Breast epithelium (tissue), 4 donors: ENCODE data around the gene MRPL55. TPM values are rescaled to one million over a fixed set of nuclear protein-coding genes. Genes with fewer than 3 reads are reported as not detected.

ENCODE experiments used
- DNase-seq, 2 donors: peaks; one replicate each; pipeline ENCODE4 v3.0.0-alpha.2; 2019; ENCODE audit warnings: low spot score in 2 of 2
- H3K27ac ChIP-seq, 2 donors: fragments of 200-600 bp; sonication (generic) in 1 of 2; one replicate each; pipeline ENCODE4 v1.5.1; 2016 to 2019; ENCODE audit warnings: mild to moderate bottlenecking in 1 of 2
- H3K27me3 ChIP-seq, 2 donors: fragments of 200-600 bp; sonication (generic) in 1 of 2; one replicate each; pipeline versions ENCODE4 v1.5.1 to v1.6.0; 2017 to 2019; ENCODE audit warnings: control low read depth in 1 of 2, mild to moderate bottlenecking in 1 of 2
- H3K36me3 ChIP-seq: fragments of 200-600 bp; one replicate; pipeline ENCODE4 v1.5.1; 2019
- H3K4me1 ChIP-seq, 2 donors: fragments of 200-600 bp; sonication (generic); one replicate each; pipeline ENCODE4 v1.5.1; 2016 to 2019; ENCODE audit warnings: control low read depth in 1 of 2
- H3K4me3 ChIP-seq, 3 donors: fragments of 200-600 bp; sonication (generic); 1 replicate in 2 of 3; 2 replicates in 1 of 3; pipeline ENCODE4 v1.5.1; 2016 to 2019; ENCODE audit warnings: mild to moderate bottlenecking in 3 of 3, moderate library complexity in 2 of 3
- H3K9me3 ChIP-seq, 2 donors: fragments of 200-600 bp; sonication (generic) in 1 of 2; one replicate each; pipeline ENCODE4 v1.5.1; 2016 to 2019; ENCODE audit warnings: control low read depth in 1 of 2
- POLR2A ChIP-seq: fragments of 450-650 bp; IDR thresholded peaks from one replicate; pipeline ENCODE4 v1.6.1; 2016; ENCODE audit warnings: antibody characterized with exemption, mild to moderate bottlenecking, moderate library complexity
- POLR2AphosphoS5 ChIP-seq, 3 donors: sonication (generic); formaldehyde crosslinking; IDR thresholded peaks; one replicate each; pipeline ENCODE4 v1.6.1; 2017; ENCODE audit warnings: antibody characterized with exemption in 3 of 3
- intact Hi-C: fragments of 100-400 bp; cut with DNase I; formaldehyde crosslinking; loops from one replicate; pipeline ENCODE4 v1.15.1; 2023; ENCODE audit warnings: low total_unique reads
- total RNA-seq, 3 donors: library from RNA; depleted of rRNA; stranded (reverse); fragments of >200 nt; gene quantifications; one replicate each; pipeline ENCODE4 v1.1.0, GENCODE V29; 2016
- TF ChIP-seq, protein P1 (sequence below), 3 donors: fragments of 450-650 bp; IDR thresholded peaks; one replicate each; pipeline ENCODE4 v1.5.1; 2016 to 2017; ENCODE audit warnings: antibody characterized with exemption in 3 of 3, mild to moderate bottlenecking in 3 of 3, moderate library complexity in 3 of 3

Gene MRPL55
- total RNA-seq, 3 donors from 2014 or later: 76.4 to 108 (median 102) TPM

DNA sequence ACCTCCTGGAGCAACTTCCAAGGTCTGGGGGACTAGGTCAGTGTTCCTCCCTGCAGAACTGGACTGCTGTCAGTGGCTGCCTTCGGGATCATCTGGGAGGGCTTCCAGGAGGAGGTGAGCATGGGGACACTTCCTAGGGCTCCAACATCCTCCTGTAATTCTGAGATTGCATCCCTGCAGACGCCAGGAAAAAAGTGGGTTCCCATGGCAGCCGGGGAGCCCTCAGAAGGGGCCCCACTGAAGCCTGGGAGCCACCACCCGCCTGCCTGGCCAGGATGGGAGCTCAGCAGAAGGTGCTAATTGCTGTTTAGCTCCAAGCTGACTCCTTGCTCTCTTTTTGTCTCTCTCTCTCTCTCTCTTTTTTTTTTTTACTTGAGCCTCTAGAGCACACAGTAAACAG is 42.7 kb downstream of the MRPL55 start:
- H3K4me3 ChIP-seq: no peak overlapping the region
- no peaks in the 10 kb centered on the region for H3K9me3 ChIP-seq
- TF ChIP-seq POLR2A: no peak
- TF ChIP-seq, protein P1, sequence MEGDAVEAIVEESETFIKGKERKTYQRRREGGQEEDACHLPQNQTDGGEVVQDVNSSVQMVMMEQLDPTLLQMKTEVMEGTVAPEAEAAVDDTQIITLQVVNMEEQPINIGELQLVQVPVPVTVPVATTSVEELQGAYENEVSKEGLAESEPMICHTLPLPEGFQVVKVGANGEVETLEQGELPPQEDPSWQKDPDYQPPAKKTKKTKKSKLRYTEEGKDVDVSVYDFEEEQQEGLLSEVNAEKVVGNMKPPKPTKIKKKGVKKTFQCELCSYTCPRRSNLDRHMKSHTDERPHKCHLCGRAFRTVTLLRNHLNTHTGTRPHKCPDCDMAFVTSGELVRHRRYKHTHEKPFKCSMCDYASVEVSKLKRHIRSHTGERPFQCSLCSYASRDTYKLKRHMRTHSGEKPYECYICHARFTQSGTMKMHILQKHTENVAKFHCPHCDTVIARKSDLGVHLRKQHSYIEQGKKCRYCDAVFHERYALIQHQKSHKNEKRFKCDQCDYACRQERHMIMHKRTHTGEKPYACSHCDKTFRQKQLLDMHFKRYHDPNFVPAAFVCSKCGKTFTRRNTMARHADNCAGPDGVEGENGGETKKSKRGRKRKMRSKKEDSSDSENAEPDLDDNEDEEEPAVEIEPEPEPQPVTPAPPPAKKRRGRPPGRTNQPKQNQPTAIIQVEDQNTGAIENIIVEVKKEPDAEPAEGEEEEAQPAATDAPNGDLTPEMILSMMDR (IDR thresholded peaks at IDR 0.05): no peak
- no peak for TF ChIP-seq POLR2AphosphoS5 (IDR thresholded peaks at IDR 0.05)
- H3K27ac ChIP-seq: no peak overlapping the region
- DNase-seq: no peak
- no peaks in the 10 kb centered on the region for H3K36me3 ChIP-seq
- no peaks in the 10 kb centered on the region for H3K4me1 ChIP-seq
- intact Hi-C loops: no loop called here
- peaks cover 14 to 68% of the 10 kb centered on the region in 2 donors for H3K27me3 ChIP-seq

DNA sequence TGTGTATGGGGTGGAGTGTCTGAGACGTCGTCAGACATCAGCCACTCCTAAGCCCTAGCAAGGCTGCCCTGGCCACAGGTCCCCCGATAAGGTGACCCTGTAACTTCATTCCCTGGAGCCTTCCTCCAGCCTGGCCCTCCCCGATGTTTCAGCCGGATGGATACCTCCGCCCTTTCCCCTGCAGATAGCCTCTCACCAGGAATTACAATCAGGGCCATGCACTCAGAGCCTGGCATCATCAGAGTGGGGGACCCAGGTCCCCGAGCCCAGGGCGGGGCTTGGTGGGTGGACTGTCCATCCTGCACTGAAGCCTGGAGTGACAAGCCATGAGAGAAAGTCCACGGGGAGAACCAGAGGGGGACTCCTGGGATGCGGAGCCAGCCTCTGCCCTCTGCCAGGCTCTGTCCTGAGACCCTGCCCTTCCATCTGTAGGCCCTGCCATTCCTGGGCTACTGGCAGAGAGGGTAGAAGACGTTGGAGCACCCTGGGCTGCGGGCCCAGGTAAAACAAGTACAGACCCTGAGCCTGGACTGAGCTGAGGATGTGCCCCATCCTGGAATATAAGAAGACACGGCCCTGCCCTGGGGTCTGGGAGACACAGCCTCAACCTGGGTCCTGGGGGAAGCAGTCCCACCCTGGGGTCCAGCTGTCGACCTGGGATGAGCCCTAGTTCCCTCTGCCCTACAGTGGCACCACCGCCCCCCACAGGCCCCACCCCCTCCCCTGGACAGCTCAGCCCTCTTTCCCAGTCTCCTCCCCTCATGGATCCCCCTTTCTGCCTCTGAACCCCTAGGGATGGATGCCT is 43.4 kb downstream of the MRPL55 start:
- Histone ChIP-seq H3K27ac (no peak overlapping the region), H3K36me3 (no peaks in the 10 kb centered on the region), H3K9me3 (no peaks in the 10 kb centered on the region), H3K27me3 (peaks cover 14 to 75% of the 10 kb centered on the region in 2 donors), H3K4me1 (no peaks in the 10 kb centered on the region), H3K4me3 (no peak overlapping the region)
- no peak for TF ChIP-seq POLR2A
- TF ChIP-seq, protein P1 (IDR thresholded peaks at IDR 0.05): no peak
- TF ChIP-seq POLR2AphosphoS5 (IDR thresholded peaks at IDR 0.05): no peak
- DNase-seq: peak in 1 of 2 donors; percentile 24
- intact Hi-C loops: no loop called here

DNA sequence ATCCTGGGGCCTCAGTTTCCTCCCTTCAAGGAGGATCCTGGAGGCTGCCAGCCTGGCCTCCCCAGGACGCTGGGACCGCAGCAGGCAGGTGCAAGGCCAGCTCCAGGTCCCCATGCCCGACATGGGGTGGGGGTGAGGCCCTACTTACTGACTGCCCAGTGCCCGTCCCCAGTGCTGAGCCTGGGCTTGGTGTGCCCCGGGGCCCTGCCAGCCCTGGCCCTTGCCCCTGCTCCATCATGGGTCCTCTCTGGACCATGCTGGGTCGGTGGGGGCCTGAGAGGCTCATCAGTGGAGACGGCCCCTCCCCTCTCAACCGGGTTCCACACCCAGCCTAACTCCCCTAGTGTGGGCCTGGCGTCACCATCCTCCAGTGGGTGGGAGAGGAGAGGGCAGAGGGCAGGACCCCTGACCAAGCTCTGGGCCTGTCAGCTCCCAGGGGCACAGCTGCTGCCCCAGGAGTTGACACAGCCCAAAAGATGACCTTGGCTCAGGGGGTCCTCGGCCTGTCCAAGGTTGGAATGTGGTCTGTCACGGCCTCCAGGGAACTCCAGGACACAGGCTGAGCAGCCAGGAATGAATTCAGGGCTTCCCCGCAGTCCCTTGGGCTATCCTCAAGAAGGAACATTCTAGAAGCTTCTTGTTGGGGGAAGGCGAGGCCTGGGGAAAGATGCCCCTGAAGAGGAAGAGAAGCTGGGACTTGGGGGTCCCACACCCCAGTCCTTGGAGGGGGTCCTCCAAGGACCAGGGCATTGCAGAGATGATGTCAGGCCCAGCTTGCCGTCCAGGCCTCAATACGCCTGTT is 44.2 kb downstream of the MRPL55 start:
- Histone ChIP-seq H3K4me1 (no peaks in the 10 kb centered on the region), H3K27ac (no peak overlapping the region), H3K36me3 (no peaks in the 10 kb centered on the region), H3K9me3 (no peaks in the 10 kb centered on the region), H3K4me3 (no peak overlapping the region), H3K27me3 (peaks cover 19 to 83% of the 10 kb centered on the region in 2 donors)
- intact Hi-C loops: no loop called here
- DNase-seq: peak in 1 of 2 donors; percentile 43
- TF ChIP-seq POLR2A (no peak), POLR2AphosphoS5 (IDR thresholded peaks at IDR 0.05) (no peak)
- TF ChIP-seq, protein P1 (IDR thresholded peaks at IDR 0.05): no peak

DNA sequence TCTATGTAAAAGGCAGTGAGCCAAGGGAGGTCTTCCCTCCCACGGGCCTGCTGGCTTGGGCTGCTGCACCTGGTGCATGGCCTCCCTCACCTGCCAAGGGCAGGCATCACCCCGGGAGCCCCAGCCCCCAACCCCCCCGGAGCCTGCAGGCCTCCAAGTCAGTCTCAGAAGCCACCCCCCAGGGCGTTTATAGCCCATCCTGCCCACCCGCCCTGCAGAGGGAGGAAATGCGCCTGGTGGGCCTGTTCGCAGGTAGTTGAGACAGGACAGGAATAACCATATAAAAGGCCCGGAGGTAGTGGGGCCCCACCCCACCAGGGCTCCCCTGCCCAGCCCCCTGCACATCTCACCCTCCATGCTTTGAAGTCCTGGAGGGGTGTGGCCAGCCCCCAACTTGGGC is 44.8 kb downstream of the MRPL55 start:
- Histone ChIP-seq H3K9me3 (no peaks in the 10 kb centered on the region), H3K4me1 (no peaks in the 10 kb centered on the region), H3K27me3 (peaks cover 19 to 90% of the 10 kb centered on the region in 2 donors), H3K4me3 (no peak overlapping the region), H3K27ac (no peak overlapping the region), H3K36me3 (no peaks in the 10 kb centered on the region)
- DNase-seq: peak in 1 of 2 donors; percentile 47
- TF ChIP-seq POLR2AphosphoS5 (IDR thresholded peaks at IDR 0.05) (no peak), POLR2A (no peak)
- TF ChIP-seq, protein P1 (IDR thresholded peaks at IDR 0.05): no peak
- intact Hi-C loops: no loop called here
